WTC11 (cell line): Measurements from ENCODE around the gene SLC9A6. TPM values are rescaled to one million over a fixed set of nuclear protein-coding genes. Genes with fewer than 3 reads are reported as not detected.

ENCODE experiments used
- ATAC-seq: fragments of 200-7000 bp; cut with Tn5 transposase; 2 replicates; pipeline ENCODE4 v1.10.0; 2021; ENCODE audit warnings: mild to moderate bottlenecking, moderate library complexity
- CTCF ChIA-PET: fragments of 300-600 bp; sonication (Branson Sonifier 250); formaldehyde crosslinking; loops from one replicate; lab custom pipeline; 2021; ENCODE audit warnings: antibody characterized with exemption; lab: Charles Lee
- POLR2A ChIA-PET: fragments of 350-600 bp; sonication (Branson Sonifier 250); formaldehyde crosslinking; loops from one replicate; lab custom pipeline; 2021; ENCODE audit warnings: antibody characterized with exemption; lab: Charles Lee
- DNase-seq: peaks from one replicate; pipeline ENCODE4 v3.0.0; 2021; ENCODE audit warnings: low spot score
- H3K27ac Mint-ChIP-seq: 2 replicates; pipeline ENCODE4 v1.8.0; 2021; ENCODE audit warnings: mixed read lengths
- H3K27me3 Mint-ChIP-seq: 2 replicates; pipeline ENCODE4 v1.8.0; 2021; ENCODE audit warnings: low read depth, mild to moderate bottlenecking, moderate library complexity, mixed read lengths
- H3K36me3 Mint-ChIP-seq: 2 replicates; pipeline ENCODE4 v1.8.0; 2021; ENCODE audit warnings: mixed read lengths
- H3K4me1 Mint-ChIP-seq: 2 replicates; pipeline ENCODE4 v1.8.0; 2022; ENCODE audit warnings: mixed read lengths
- H3K4me3 Mint-ChIP-seq: 2 replicates; pipeline ENCODE4 v1.8.0; 2021; ENCODE audit warnings: mild to moderate bottlenecking, moderate library complexity, mixed read lengths
- H3K9me3 Mint-ChIP-seq: 2 replicates; pipeline ENCODE4 v1.8.0; 2021; ENCODE audit warnings: mixed read lengths
- ATF6 ChIP-seq: sonication (generic); formaldehyde crosslinking; IDR thresholded peaks from 2 replicates; pipeline ENCODE4 v1.8.1; 2023; ENCODE audit warnings: mild to moderate bottlenecking, missing genetic modification reagents
- E2F1 ChIP-seq: sonication (generic); formaldehyde crosslinking; IDR thresholded peaks from 2 replicates; pipeline ENCODE4 v1.8.0; 2022; ENCODE audit warnings: mild to moderate bottlenecking, missing genetic modification reagents
- E2F4 ChIP-seq: sonication (generic); formaldehyde crosslinking; IDR thresholded peaks from 2 replicates; pipeline ENCODE4 v1.8.1; 2022; ENCODE audit warnings: low read depth, mild to moderate bottlenecking, moderate library complexity, missing genetic modification reagents, borderline replicate concordance
- FOXJ3 ChIP-seq: sonication (generic); formaldehyde crosslinking; IDR thresholded peaks from 2 replicates; pipeline ENCODE4 v1.9.0; 2021; ENCODE audit warnings: missing genetic modification reagents, mild to moderate bottlenecking, borderline replicate concordance
- GABPB1 ChIP-seq: sonication (generic); formaldehyde crosslinking; IDR thresholded peaks from 2 replicates; pipeline ENCODE4 v1.8.1; 2023; ENCODE audit warnings: mild to moderate bottlenecking, missing genetic modification reagents
- HMGXB4 ChIP-seq: sonication (generic); formaldehyde crosslinking; IDR thresholded peaks from 2 replicates; pipeline ENCODE4 v1.8.1; 2023; ENCODE audit warnings: mild to moderate bottlenecking, moderate library complexity, missing genetic modification reagents
- MLX ChIP-seq: sonication (generic); formaldehyde crosslinking; IDR thresholded peaks from 2 replicates; pipeline ENCODE4 v1.8.1; 2023; ENCODE audit warnings: mild to moderate bottlenecking, missing genetic modification reagents, moderate library complexity
- NR3C1 ChIP-seq: sonication (generic); formaldehyde crosslinking; conservative IDR thresholded peaks from 2 replicates; pipeline ENCODE4 v1.8.1; 2023; ENCODE audit warnings: low read depth, mild to moderate bottlenecking, missing genetic modification reagents
- SMAD4 ChIP-seq: sonication (generic); formaldehyde crosslinking; IDR thresholded peaks from 2 replicates; pipeline ENCODE4 v1.8.0; 2022; ENCODE audit warnings: mild to moderate bottlenecking, missing genetic modification reagents
- SOX15 ChIP-seq: fragments of 250-450 bp; sonication (Bioruptor Pico); IDR thresholded peaks from 2 replicates; pipeline ENCODE4 v1.9.0; 2021; ENCODE audit warnings: mild to moderate bottlenecking
- STAT6 ChIP-seq: sonication (generic); formaldehyde crosslinking; conservative IDR thresholded peaks from 2 replicates; pipeline ENCODE4 v1.8.1; 2023; ENCODE audit warnings: mild to moderate bottlenecking, low read depth, missing genetic modification reagents, moderate library complexity
- TP53 ChIP-seq: sonication (generic); formaldehyde crosslinking; IDR thresholded peaks from 2 replicates; pipeline ENCODE4 v1.8.1; 2023; ENCODE audit warnings: mild to moderate bottlenecking, missing genetic modification reagents
- ZBTB21 ChIP-seq: sonication (generic); formaldehyde crosslinking; IDR thresholded peaks from 2 replicates; pipeline ENCODE4 v1.8.1; 2023; ENCODE audit warnings: mild to moderate bottlenecking, missing genetic modification reagents, borderline replicate concordance
- ZNF121 ChIP-seq: sonication (generic); formaldehyde crosslinking; IDR thresholded peaks from 2 replicates; pipeline ENCODE4 v1.8.0; 2023; ENCODE audit warnings: missing genetic modification reagents
- ZNF281 ChIP-seq: sonication (generic); formaldehyde crosslinking; IDR thresholded peaks from 2 replicates; pipeline ENCODE4 v1.8.0; 2023; ENCODE audit warnings: mild to moderate bottlenecking, missing genetic modification reagents
- ZNF423 ChIP-seq: fragments of 250-450 bp; sonication (Bioruptor Pico); IDR thresholded peaks from 2 replicates; pipeline ENCODE4 v2.1.2; 2022; ENCODE audit warnings: mild to moderate bottlenecking, moderate library complexity
- ZNF671 ChIP-seq: fragments of 250-450 bp; sonication (Bioruptor Pico); IDR thresholded peaks from 2 replicates; pipeline ENCODE4 v1.8.0; 2021; ENCODE audit warnings: mild to moderate bottlenecking
- ZSCAN18 ChIP-seq: fragments of 250-450 bp; sonication (Bioruptor Pico); IDR thresholded peaks from 2 replicates; pipeline ENCODE4 v2.1.2; 2022; ENCODE audit warnings: mild to moderate bottlenecking, moderate library complexity
- total RNA-seq: library from RNA; stranded (reverse); gene quantifications from 3 replicates; pipeline ENCODE4 v1.2.3, GENCODE V29; 2021

The SLC9A6 gene
- total RNA-seq, 1 experiment from 2014 or later: 9.6 TPM

- ChIA-PET CTCF (no interaction called here), POLR2A (no interaction called here)
- H3K27me3 Mint-ChIP-seq: no peaks in the 10 kb centered on the region; the same call in 1 of the 2 replicates
- no peak for ATAC-seq
- DNase-seq: no peak
- H3K36me3 Mint-ChIP-seq: peaks cover 3% of the 10 kb centered on the region; the same call in 1 of the 2 replicates
- no peak overlapping the region for H3K27ac Mint-ChIP-seq
- TF ChIP-seq ZNF671 (CRISPR knock-in tag) (no peak), E2F1 (CRISPR knock-in tag) (no peak), ZNF281 (CRISPR knock-in tag) (no peak), NR3C1 (CRISPR knock-in tag) (no peak), ZBTB21 (CRISPR knock-in tag) (no peak), HMGXB4 (CRISPR knock-in tag) (no peak), TP53 (CRISPR knock-in tag) (no peak)
- H3K4me3 Mint-ChIP-seq: peak overlapping the region; percentile 82
- peaks cover 22% of the 10 kb centered on the region for H3K4me1 Mint-ChIP-seq
- H3K9me3 Mint-ChIP-seq: no peaks in the 10 kb centered on the region
These were observed 707 bp downstream of the SLC9A6 start for GRCh38 chrX:135985973-135986310.

GRCh38 chrX:135988245-135988644, 3.0 kb downstream of the SLC9A6 start:
- no peak overlapping the region for H3K27ac Mint-ChIP-seq
- no peak for ATAC-seq
- ChIA-PET POLR2A (no interaction called here), CTCF (no interaction called here)
- H3K27me3 Mint-ChIP-seq: no peaks in the 10 kb centered on the region
- TF ChIP-seq ZNF423 (CRISPR knock-in tag): no peak
- TF ChIP-seq MLX: no peak
- H3K4me3 Mint-ChIP-seq: no peak overlapping the region
- peaks cover 20% of the 10 kb centered on the region for H3K4me1 Mint-ChIP-seq
- no peak for DNase-seq
- peaks cover 3% of the 10 kb centered on the region for H3K36me3 Mint-ChIP-seq
- H3K9me3 Mint-ChIP-seq: no peaks in the 10 kb centered on the region

GRCh38 chrX:136015016-136015415, 29.8 kb downstream of the SLC9A6 start:
- CTCF ChIA-PET: no interaction called here
- Mint-ChIP-seq H3K27ac (no peak overlapping the region), H3K9me3 (no peaks in the 10 kb centered on the region)
- TF ChIP-seq STAT6 (CRISPR knock-in tag) (no peak), FOXJ3 (CRISPR knock-in tag) (no peak), E2F4 (CRISPR knock-in tag) (no peak), ATF6 (no peak), ZNF121 (CRISPR knock-in tag) (no peak), SOX15 (no peak), ZSCAN18 (CRISPR knock-in tag) (no peak), SMAD4 (CRISPR knock-in tag) (no peak), NR3C1 (CRISPR knock-in tag) (no peak), GABPB1 (CRISPR knock-in tag) (no peak)

More at GRCh38 chrX:136015016-136015415, 29.8 kb downstream of the SLC9A6 start:
- ATAC-seq: no peak
- Mint-ChIP-seq H3K4me1 (no peaks in the 10 kb centered on the region), H3K36me3 (peaks cover 13% of the 10 kb centered on the region), H3K27me3 (no peaks in the 10 kb centered on the region), H3K4me3 (no peak overlapping the region)
- DNase-seq: no peak
- POLR2A ChIA-PET: no interaction called here
